HG03135 (cell line): ENCODE data around the gene HIRIP3.
A peak's percentile ranks its signal among the peaks of the same experiment; 100 is the strongest.

Experiments used
- ATAC-seq: cut with Tn5 transposase; IDR thresholded peaks from one replicate; pipeline ENCODE4 v1.9.1; 2021; ENCODE audit warnings: mild to moderate bottlenecking, moderate library complexity; ENCODE audit not compliant: unreplicated experiment

Gene HIRIP3

DNA sequence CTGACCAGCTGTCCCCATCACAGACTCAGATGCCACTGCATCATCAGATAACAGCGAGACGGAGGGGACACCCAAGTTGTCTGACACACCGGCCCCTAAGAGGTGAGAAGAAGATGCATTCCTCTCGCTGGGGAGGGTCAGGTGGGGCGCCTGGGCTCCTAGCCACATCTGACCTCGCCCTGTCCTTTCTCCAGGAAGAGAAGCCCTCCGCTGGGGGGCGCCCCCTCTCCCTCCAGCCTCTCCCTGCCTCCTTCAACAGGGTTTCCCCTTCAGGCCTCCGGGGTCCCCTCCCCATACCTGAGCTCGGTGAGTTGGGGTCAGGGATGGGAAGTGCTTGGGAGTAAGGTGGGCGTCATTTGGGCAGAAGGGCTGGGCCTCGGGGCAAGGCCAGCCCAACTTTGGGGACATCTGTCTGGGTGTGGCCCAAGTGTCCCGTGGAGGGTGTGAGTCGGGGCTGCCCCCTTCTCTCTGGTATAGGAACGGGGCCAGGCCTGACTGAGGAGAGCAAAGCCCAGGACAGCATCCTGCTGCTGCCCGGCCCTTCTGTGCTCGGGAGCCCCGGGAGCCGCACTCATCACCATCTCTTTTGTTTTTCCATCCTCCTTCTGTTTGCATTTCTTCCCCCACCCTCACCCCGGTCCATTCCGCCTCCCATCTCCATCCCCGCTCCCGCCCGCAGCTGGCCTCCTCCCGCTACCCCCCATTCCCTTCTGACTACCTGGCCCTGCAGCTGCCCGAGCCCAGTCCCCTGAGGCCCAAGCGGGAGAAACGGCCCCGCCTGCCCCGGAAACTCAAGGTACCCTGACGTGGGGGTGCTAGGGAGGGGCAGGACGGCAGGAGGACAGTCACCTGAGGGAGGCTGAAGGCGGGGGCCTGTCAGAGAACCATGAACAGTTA is 5.6 kb upstream of the HIRIP3 start:
- no peak for ATAC-seq

DNA sequence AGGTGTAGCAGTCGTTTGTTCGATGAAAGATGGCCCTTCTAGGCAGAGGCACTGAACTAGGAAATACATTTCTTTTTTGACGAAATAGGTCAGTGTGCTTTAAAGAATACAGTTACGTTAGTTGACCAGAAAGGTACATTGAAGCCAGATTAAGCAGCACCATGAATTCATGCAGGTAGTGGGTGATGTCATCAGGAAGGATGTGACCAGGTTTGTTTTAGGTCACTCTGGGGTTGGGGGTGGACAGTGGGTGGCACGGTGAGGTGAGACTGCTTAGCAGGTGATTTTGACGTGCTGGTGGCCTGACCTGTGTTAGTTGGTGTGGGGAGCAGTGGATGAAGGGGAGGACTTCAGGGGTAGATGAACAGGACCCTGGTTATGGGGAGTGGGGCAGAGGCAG is 4.2 kb upstream of the HIRIP3 start:
- no peak for ATAC-seq

DNA sequence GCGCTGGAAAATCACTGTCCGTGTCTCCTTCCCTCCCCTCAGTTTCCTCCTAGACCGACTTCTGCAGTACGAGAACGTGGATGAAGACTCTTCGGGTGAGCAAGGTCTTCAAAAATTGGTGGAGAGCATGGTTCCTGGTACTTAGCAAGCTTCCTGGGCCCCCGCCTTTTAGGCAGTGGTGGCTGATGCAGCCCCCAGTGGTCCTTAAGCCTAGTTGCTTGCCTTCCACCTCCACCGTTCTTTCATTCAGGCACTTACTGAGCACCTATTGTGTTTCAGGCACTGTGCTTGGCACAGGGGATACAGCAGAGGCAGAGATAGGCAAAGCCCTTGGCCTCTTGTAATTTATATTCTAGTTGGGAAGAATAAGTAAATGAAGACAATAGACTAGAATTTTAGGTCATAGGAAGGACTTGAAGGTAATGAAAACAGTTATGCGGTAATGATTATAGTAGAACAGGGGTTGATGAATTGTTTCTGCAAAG is 1.4 kb upstream of the HIRIP3 start:
- no peak for ATAC-seq

DNA sequence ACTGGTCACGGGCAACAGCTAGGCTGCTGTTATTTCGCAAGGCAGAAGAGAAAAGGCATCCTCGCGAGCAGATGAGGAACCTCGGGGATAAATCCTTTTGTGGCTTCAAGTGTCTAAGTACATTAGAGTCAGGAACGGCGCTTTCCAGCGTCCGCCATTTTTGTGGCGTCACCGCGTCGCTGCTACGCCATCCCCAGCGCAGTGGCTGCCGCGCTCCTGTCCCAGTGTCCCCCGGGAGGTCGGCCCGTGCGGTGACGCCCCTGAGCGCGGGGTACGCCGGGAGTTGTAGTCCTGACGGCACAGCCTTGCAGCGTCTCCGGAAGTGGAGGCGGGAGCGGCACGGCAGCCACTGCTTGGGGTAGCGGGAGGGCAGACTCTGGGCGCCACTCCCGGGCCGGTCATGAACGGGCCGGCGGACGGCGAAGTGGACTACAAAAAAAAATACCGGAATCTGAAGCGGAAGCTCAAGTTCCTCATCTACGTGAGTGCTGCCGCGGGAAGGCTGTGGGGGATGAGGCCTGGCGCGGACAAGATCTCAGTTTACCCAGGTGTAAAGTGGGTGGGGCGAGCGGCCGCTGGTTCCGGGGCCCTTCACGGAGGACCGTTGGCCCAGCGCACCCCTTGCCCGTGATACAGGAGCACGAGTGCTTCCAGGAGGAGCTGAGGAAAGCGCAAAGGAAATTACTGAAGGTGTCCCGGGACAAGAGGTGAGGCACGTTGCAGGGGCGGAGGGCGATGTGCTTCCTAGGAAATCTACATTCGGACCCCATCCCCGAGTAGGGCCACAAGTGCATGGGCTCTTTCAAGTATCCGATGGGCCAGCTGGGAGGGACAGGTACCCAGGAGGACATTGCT is 721 bp upstream of the HIRIP3 start, which contains the start of gene INO80E:
Gene INO80E (plus strand): TSS at position 331 of the 855 bp plus-strand sequence. CDS start 70 bp downstream, at position 401.
- ATAC-seq = peak; percentile 83

DNA sequence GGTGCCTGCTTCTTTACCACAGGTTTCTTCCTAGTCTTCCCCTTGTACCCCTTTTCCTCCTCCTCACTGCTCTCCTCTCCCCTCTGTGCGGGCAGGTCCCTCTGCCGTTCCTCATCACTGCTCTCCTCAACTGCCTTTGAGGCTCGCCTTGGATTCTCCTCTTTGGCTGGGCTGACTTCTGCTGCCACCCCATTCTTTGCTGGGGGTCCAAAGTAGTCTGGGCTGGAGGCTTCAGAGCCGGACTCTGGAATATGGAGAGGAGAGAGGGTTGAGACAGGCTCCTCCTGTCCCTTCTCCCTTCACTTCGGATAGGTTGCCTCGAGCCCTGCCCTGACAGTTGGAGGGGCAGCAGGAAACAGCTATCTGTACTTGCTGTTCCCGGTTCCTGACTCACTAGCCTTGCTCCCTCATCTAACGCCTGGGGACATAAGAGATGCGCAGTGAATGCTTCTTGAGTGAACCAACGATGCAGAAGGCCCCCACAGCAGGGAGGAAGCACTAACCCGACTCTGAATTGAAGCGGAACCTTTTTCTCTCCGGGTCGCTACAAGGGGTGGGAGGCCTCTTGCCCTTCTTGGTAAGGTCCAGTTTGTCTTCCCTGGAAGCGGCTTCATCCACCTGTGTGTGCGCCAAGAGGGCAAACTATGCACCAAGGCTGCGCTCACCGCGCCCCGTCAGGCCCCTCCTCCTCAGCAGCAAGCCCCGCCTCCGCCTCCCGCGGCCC is 655 bp downstream of the HIRIP3 start:
- ATAC-seq = peak; percentile 44

DNA sequence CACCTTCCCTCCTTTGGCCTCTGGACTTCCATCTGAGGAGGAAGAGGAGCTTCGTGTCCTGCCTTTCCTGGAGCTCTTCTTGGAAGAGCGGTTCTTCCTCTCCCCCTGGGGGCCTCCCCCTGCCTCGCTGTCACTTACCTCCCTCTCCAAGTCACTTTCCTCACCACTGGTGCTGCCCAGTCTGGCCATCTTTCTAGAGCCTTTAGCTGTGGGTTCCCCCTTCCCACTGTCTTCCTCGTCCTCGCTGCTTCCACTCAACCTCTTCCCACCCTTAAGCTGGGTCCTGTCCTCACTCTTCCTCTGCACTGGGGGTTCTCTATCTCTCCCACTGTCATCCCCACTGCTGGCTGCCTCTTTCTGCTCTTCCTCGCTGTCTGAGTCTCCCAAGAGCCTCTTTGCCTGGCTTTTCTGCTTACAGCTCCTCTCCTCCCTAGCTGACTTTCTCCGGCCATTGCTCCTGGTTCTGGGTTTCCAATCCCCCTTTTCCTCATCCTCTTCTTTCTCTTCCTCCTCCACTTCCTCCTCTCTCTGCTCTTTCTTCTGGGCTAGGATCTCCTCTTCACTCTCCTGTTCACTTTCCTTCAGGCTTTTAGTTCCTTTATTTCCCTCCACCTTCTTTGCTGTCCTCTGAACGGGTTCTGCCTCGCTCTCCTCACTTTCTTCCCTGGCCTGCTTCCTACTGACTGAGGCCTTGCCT is 1.4 kb downstream of the HIRIP3 start:
- ATAC-seq = no peak

DNA sequence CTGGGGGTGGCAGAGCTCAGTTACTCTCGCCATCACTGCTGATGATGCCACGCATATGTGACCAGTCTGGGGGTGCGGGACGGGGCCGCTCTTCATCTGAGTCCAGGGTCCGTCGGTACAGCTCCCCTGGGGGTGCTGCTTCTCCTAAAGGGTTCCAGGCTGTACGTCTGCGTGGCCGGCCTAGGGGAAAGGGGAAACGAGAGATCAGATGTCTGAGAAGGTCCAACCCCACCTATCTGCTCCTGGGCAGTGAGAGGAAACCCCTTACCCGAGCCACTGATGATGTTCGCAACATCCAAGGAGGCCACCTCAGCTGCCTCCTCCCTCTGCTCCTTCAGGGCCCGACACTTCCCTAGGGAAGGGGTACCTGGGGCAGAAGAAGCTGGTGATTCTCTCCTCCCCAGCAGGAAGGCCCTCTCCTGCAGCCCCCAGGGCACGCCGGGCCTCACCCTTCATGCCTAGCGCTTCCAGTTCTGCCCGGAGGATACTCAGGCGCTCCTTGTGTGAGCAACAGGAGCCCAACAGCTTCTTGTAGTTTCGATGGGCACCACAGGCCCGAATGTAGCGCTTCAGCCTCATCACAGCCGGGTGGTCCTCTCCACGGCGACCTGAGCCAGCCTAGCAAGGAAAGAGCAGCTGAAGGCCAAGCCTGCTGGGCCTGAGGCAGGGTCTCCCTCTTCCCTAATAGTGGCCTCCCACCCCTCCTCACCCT is 2.1 kb downstream of the HIRIP3 start:
- no peak for ATAC-seq

DNA sequence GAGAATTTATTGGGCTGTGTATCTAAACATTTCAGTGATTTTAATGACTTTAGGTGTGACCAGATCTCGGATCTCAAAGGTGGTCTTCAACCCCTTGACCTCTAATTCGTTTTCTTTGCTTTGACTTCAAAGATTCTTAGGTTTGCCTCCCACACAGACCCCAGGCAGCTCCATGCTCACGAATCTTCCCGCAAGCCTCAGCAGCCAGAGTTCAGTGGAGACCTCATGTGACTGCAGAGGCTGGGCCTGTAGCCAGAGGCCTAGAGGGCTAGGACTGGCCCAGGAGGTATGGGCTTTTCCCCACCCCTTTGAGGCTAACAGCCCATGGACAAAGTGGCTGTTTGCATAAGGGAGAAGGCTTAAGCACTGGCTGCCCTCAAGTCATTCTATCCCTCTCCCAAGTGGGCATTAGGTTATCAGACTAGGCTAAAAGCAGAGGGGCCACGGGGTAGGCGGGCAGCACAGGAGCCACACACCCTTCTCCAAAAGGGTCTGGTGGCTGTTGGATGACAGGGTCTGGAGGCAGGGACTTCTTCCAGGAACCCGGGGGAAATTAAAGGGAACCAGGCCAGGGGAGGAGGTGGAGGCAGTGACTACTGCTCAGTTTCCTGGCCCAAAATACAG is 3.0 kb downstream of the HIRIP3 start:
- ATAC-seq = no peak

DNA sequence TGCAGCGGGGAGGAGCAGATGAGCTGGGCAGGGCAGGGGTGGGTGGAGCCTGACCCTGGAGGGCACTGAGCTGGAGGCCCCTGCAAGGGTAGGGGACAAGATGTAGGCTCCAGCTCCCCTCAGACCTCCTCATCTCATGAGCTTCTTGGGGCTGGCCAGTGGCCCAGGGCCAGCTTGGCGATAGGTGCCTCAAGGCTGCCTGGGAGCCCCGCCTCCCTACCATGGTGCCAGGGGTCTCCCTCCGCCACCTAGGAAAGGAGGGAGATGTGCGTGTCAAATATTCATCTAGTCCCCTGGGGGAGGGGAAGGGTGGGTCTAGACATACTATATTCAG is 3.9 kb downstream of the HIRIP3 start:
- ATAC-seq = no peak

DNA sequence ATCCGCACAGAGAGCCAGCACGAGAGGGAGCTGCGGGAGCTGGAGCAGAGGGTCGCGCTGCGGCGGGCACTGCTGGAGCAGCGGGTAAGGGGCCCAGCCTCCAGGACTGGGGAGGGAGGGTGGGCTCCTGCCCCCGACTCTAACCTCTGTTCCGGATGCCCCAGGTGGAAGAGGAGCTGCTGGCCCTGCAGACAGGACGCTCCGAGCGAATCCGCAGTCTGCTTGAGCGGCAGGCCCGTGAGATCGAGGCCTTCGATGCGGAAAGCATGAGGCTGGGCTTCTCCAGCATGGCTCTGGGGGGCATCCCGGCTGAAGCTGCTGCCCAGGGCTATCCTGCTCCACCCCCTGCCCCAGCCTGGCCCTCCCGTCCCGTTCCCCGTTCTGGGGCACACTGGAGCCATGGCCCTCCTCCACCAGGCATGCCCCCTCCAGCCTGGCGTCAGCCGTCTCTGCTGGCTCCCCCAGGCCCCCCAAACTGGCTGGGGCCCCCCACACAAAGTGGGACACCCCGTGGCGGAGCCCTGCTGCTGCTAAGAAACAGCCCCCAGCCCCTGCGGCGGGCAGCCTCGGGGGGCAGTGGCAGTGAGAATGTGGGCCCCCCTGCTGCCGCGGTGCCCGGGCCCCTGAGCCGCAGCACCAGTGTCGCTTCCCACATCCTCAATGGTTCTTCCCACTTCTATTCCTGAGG is 4.4 kb downstream of the HIRIP3 start:
- no peak for ATAC-seq

DNA sequence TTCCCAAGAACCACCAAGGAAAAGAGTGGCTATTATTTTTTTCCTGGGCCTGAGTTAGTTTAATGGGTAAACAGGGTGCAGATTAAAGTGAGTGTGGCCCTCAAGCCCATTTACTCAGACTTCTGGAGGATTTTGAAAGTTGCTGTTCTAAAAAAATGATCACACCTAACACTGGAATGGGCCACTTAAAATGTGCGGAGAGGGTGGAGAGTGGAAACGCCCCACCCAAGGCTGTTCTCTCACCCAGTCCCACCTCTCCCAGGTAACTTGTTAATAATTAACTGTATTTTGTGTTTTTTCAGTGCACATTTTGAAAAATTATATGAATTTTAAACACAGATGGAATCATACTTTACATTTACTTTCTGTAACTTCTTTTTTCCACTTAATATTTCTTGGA is 5.4 kb downstream of the HIRIP3 start:
- ATAC-seq = no peak

DNA sequence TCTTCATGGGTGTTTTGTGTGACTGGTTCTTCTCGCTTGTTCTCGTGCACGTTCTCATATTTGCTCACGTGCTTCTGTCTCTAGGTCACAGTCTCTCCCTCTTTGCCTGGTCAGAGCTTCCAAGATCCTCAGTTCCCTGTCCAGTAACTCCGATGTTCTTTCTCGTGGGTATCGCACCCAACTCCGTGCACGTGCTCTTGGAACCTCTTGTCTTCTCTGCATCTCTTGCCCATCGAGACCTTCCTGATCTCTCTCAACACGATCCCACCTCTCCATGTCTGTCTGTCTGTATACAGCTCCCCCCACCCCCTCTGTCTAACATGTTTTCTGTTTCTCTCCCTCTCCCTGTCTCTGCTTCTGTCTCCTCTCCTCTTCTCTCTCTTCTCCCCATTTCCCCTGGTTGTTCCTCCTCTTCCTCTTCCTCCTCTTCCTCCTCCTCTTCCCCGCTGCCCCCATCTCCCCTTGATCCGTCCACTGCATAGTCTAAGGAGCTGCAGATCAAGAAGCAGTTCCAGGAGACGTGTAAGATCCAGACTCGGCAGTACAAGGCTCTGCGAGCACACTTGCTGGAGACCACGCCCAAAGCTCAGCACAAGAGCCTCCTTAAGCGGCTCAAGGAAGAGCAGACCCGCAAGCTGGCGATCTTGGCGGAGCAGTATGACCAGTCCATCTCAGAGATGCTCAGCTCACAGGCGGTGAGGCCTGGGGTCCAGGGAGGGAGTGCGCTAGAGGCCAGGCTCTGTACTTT is 6.1 kb downstream of the HIRIP3 start:
- no peak for ATAC-seq

DNA sequence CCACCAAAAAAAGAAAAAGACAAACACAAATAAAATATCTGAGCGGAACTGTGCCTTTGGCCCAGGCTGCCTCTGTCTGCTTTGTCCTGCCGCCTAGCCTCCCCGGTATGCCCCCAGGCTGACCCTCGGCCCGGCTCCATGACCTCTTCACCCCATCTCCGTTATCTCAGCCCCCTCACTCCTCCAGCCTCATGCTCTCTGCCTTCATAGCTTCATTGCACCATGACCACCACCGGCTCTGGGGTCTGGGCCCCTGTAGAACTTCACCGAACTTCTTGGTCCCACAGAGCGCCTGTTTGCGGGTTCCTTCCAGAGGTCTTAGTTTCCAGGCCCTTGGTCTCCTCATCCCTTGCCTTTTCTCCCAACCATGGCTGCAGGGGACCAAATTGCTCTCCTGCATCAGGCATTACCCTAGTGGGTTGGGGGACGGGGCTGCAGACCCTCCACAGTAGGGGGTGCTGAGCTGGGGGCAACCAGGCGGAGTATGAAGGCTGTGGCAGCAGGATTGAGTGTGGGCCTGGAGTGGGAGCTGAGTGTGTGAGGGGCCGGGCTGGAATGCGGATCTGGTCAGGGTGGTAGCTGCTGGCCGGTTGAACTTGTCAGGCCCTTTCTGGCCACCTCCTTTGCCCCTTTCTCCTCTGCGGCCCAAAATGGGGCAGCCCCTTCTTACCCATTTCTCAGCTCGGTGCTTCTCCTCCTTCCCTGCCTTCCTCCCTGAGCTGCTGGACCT is 6.9 kb downstream of the HIRIP3 start:
- no peak for ATAC-seq

DNA sequence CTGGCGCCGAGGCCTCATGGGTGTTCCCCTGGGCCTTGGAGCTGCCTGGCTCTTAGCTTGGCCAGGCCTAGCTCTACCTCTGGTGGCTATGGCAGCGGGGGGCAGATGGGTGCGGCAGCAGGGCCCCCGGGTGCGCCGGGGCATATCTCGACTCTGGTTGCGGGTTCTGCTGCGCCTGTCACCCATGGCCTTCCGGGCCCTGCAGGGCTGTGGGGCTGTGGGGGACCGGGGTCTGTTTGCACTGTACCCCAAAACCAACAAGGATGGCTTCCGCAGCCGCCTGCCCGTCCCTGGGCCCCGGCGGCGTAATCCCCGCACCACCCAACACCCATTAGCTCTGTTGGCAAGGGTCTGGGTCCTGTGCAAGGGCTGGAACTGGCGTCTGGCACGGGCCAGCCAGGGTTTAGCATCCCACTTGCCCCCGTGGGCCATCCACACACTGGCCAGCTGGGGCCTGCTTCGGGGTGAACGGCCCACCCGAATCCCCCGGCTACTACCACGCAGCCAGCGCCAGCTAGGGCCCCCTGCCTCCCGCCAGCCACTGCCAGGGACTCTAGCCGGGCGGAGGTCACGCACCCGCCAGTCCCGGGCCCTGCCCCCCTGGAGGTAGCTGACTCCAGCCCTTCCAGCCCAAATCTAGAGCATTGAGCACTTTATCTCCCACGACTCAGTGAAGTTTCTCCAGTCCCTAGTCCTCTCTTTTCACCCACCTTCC is 7.9 kb downstream of the HIRIP3 start:
- no peak for ATAC-seq

DNA sequence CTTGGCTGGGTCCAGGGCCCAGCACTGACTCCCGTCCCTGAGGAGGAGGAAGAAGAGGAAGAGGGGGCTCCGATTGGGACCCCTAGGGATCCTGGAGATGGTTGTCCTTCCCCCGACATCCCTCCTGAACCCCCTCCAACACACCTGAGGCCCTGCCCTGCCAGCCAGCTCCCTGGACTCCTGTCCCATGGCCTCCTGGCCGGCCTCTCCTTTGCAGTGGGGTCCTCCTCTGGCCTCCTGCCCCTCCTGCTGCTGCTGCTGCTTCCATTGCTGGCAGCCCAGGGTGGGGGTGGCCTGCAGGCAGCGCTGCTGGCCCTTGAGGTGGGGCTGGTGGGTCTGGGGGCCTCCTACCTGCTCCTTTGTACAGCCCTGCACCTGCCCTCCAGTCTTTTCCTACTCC is 8.5 kb downstream of the HIRIP3 start:
- no peak for ATAC-seq

DNA sequence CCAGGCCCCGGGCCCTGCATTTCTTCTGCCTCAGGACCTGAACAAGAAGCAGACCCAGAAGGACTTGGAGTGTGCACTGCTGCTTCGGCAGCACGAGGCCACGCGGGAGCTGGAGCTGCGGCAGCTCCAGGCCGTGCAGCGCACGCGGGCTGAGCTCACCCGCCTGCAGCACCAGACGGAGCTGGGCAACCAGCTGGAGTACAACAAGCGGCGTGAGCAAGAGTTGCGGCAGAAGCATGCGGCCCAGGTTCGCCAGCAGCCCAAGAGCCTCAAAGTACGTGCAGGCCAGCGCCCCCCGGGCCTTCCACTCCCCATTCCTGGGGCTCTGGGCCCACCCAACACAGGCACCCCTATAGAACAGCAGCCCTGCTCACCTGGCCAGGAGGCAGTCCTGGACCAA is 9.2 kb downstream of the HIRIP3 start:
- no peak for ATAC-seq

DNA sequence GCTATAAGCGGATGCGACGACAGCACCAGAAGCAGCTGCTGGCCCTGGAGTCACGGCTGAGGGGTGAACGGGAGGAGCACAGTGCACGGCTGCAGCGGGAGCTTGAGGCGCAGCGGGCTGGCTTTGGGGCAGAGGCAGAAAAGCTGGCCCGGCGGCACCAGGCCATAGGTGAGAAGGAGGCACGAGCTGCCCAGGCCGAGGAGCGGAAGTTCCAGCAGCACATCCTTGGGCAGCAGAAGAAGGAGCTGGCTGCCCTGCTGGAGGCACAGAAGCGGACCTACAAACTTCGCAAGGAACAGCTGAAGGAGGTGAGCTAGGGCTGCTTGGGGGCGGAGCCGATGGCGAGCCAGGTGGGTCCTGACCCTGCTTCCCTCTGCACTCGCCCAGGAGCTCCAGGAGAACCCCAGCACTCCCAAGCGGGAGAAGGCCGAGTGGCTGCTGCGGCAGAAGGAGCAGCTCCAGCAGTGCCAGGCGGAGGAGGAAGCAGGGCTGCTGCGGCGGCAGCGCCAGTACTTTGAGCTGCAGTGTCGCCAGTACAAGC is 10.1 kb downstream of the HIRIP3 start:
- no peak for ATAC-seq
